ENCODE measurements around the gene PPY.

DNA sequence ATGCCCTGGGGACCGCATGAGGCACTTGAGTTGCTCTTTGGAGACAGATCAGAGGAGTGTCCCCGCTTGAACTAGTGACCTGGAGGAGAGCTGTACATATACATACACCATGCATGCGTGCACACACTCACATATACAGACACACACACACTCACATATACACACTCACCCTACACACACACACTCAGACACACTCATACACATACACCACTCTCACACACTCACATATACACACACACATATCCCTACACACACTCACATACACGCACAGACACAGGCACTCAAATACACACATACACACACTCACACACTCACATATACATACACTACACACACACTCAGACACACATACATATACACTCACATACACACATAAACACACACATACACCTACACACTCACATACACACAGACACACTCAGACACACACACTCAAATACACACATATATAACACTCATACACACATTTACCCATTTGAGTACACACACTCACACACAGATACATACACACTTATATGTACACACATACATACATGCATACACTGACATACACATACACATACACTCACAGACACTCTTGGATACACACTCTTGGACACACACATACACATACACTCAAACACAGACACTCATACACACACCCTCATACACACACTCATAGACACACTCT is 29.5 kb downstream of the PPY start:
- TF ChIP-seq, protein P1, sequence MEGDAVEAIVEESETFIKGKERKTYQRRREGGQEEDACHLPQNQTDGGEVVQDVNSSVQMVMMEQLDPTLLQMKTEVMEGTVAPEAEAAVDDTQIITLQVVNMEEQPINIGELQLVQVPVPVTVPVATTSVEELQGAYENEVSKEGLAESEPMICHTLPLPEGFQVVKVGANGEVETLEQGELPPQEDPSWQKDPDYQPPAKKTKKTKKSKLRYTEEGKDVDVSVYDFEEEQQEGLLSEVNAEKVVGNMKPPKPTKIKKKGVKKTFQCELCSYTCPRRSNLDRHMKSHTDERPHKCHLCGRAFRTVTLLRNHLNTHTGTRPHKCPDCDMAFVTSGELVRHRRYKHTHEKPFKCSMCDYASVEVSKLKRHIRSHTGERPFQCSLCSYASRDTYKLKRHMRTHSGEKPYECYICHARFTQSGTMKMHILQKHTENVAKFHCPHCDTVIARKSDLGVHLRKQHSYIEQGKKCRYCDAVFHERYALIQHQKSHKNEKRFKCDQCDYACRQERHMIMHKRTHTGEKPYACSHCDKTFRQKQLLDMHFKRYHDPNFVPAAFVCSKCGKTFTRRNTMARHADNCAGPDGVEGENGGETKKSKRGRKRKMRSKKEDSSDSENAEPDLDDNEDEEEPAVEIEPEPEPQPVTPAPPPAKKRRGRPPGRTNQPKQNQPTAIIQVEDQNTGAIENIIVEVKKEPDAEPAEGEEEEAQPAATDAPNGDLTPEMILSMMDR (IDR thresholded peaks at IDR 0.05; ENCODE audit: borderline replicate concordance, extremely low read depth, low read length, poor library complexity, severe bottlenecking), result no peak
- no peak for TF ChIP-seq EZH2 (IDR thresholded peaks at IDR 0.05; ENCODE audit: borderline replicate concordance, low read depth, low read length, severe bottlenecking)
